Muscle layer of colon (tissue), 2 donors: ENCODE data around the gene TM4SF5.

ENCODE experiments used
- H3K27ac ChIP-seq: one replicate; pipeline ENCODE4 v1.7.0; 2013; ENCODE audit warnings: low read depth, mild to moderate bottlenecking, low read length, moderate library complexity
- H3K27me3 ChIP-seq, 2 donors: one replicate each; pipeline ENCODE4 v1.7.0; 2013; ENCODE audit warnings: low read length in 2 of 2, mild to moderate bottlenecking in 2 of 2; ENCODE audit not compliant: insufficient read depth in 2 of 2, control insufficient read depth in 1 of 2
- H3K36me3 ChIP-seq: one replicate; pipeline ENCODE4 v1.7.0; 2013; ENCODE audit warnings: mild to moderate bottlenecking, low read length; ENCODE audit not compliant: insufficient read depth
- H3K4me1 ChIP-seq: one replicate; pipeline ENCODE4 v1.7.0; 2013; ENCODE audit warnings: mild to moderate bottlenecking, low read length; ENCODE audit not compliant: insufficient read depth
- H3K4me3 ChIP-seq, 2 donors: one replicate each; pipeline ENCODE4 v1.7.0; 2013; ENCODE audit warnings: low read length in 2 of 2, low read depth in 1 of 2, mild to moderate bottlenecking in 1 of 2, moderate library complexity in 1 of 2
- H3K9ac ChIP-seq: one replicate; pipeline ENCODE4 v1.7.0; 2013; ENCODE audit warnings: low read length
- H3K9me3 ChIP-seq: one replicate; pipeline ENCODE4 v1.7.0; 2013; ENCODE audit warnings: mild to moderate bottlenecking, low read length
- donor health status: abdominal sarcoma.
- donor health status: Adenocarcinoma of cecum.

The TM4SF5 gene

GRCh38 chr17:4750606-4751005 is 21.1 kb upstream of the TM4SF5 start:
- no peak overlapping the region for H3K9ac ChIP-seq
- H3K27me3 ChIP-seq, result peaks cover 5 to 13% of the 10 kb centered on the region in 2 donors
- no peak overlapping the region for H3K27ac ChIP-seq
- no peaks in the 10 kb centered on the region for H3K4me1 ChIP-seq
- no peaks in the 10 kb centered on the region for H3K36me3 ChIP-seq
- H3K4me3 ChIP-seq, result no peak overlapping the region
- no peaks in the 10 kb centered on the region for H3K9me3 ChIP-seq

DNA sequence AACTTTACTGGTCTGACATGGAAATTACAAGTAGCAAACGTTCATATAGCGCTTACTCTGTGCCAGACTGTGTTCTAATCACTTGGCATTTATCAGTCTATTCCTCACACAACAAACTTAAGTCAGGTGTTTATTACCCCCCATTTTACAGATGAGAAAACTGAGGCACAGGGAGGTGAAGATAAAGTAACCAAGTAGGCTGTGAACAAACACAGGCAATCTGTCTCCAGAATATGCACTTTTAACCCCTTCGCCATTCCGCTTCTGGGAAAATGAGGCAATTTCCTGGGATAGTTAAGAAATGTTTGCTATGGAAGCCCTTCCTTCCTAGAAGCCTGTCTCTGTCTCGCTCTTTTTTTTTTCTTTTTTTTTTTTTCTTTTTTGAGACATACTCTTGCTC is 19.8 kb upstream of the TM4SF5 start:
- Histone ChIP-seq H3K27me3 (peaks cover 0 to 6% of the 10 kb centered on the region in 2 donors), H3K4me3 (no peak overlapping the region)

DNA sequence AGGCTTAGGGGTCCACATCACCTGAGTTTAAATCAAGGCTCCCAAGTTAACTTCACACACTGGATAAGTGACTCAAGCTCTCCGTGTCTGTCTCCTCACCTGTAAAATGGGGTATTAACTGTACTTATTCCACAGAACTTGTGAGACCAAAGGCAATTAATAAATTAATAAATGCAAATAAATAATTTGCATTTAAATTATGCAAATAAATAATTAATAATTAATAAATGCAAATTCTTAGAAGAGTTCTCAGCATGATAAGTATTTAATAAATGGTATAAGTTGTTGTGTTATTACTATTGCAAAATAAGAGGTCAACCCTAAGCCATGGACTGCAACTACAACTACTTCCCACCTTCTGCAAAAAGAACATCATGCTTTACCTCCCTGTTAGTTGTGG is 18.3 kb upstream of the TM4SF5 start:
- Histone ChIP-seq H3K9ac (no peak overlapping the region), H3K9me3 (no peaks in the 10 kb centered on the region), H3K4me3 (no peak overlapping the region), H3K36me3 (no peaks in the 10 kb centered on the region), H3K4me1 (no peaks in the 10 kb centered on the region), H3K27me3 (peaks cover 0 to 5% of the 10 kb centered on the region in 2 donors), H3K27ac (no peak overlapping the region)

More for the DNA sequence above, 19.8 kb upstream of the TM4SF5 start:
- no peaks in the 10 kb centered on the region for H3K9me3 ChIP-seq
- H3K4me1 ChIP-seq, result no peaks in the 10 kb centered on the region
- H3K9ac ChIP-seq, result no peak overlapping the region
- no peaks in the 10 kb centered on the region for H3K36me3 ChIP-seq
- H3K27ac ChIP-seq, result no peak overlapping the region

DNA sequence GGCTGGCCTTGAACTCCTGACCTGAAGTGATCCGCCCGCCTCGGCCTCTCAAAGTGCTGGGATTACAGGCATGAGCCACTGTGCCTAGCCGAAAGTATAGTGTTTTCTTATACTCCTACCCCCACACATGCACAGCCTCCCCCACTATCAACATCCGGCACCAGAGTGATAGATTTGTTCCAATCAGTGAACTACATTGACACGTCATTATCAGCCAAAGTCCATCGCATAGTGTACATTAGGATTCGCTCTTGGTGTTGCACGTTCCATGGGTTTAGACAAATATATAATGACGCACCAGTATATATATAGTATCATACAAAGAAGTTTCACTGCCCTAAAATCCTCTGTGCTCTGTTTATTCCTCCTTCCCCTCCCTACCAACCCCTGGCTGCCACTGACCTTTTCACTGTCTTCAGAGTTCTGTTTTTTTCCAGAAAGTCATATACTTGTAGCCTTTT is 11.9 kb upstream of the TM4SF5 start:
- H3K36me3 ChIP-seq, result no peaks in the 10 kb centered on the region
- no peak overlapping the region for H3K4me3 ChIP-seq
- no peaks in the 10 kb centered on the region for H3K4me1 ChIP-seq
- no peak overlapping the region for H3K27ac ChIP-seq
- H3K27me3 ChIP-seq, result no peaks in the 10 kb centered on the region
- H3K9me3 ChIP-seq, result no peaks in the 10 kb centered on the region
- no peak overlapping the region for H3K9ac ChIP-seq

GRCh38 chr17:4764595-4764994 is 7.1 kb upstream of the TM4SF5 start:
- Histone ChIP-seq H3K36me3 (no peaks in the 10 kb centered on the region), H3K4me1 (no peaks in the 10 kb centered on the region), H3K9me3 (no peaks in the 10 kb centered on the region), H3K9ac (no peak overlapping the region), H3K27ac (no peak overlapping the region), H3K27me3 (no peaks in the 10 kb centered on the region), H3K4me3 (no peak overlapping the region)

DNA sequence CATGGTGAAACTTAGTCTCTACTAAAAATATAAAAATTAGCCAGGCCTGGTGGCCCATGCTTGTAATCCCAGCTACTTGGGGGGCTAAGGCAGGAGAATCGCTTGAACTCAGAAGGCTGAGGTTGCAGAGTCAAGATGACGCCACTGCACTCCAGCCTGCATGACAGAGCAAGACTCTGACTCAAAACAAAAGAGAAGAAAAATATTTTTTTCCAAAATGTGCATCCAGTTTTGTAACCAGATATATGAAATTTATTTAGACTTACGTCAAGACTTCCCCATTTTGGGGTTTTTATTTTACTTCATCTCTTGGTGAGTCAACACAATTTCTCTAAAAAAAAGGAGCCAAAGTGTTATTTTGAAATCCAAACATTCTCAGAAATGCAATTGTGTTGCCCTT is 5.5 kb upstream of the TM4SF5 start:
- Histone ChIP-seq H3K36me3 (no peaks in the 10 kb centered on the region), H3K9me3 (no peaks in the 10 kb centered on the region), H3K4me1 (no peaks in the 10 kb centered on the region), H3K4me3 (no peak overlapping the region), H3K27me3 (no peaks in the 10 kb centered on the region), H3K27ac (no peak overlapping the region), H3K9ac (no peak overlapping the region)

GRCh38 chr17:4766723-4767122 is 5.0 kb upstream of the TM4SF5 start:
- Histone ChIP-seq H3K9ac (no peak overlapping the region), H3K4me1 (no peaks in the 10 kb centered on the region), H3K9me3 (no peaks in the 10 kb centered on the region), H3K27ac (no peak overlapping the region), H3K4me3 (no peak overlapping the region), H3K27me3 (no peaks in the 10 kb centered on the region), H3K36me3 (no peaks in the 10 kb centered on the region)

DNA sequence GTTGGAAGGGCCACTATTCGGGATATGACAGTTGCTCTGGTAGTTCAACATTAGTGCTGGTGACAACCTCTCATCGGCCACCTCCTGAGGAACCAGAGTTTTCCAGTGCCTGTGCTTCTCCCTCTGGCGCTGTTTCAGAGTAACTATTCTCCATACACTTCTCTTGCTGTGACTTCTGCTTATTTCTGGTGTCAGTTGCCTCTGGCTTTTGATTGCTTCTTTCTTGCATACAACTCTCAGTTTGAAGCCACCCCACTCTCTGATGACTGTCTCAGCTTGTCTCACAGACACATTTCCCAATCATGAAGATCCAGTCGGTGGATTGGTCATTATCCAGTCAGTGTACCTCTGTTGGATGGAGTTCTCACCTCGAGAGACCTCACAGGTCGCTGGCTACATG is 3.4 kb upstream of the TM4SF5 start:
- Histone ChIP-seq H3K4me3 (no peak overlapping the region), H3K27ac (no peak overlapping the region), H3K36me3 (no peaks in the 10 kb centered on the region), H3K9ac (no peak overlapping the region), H3K4me1 (no peaks in the 10 kb centered on the region), H3K27me3 (no peaks in the 10 kb centered on the region), H3K9me3 (no peaks in the 10 kb centered on the region)

DNA sequence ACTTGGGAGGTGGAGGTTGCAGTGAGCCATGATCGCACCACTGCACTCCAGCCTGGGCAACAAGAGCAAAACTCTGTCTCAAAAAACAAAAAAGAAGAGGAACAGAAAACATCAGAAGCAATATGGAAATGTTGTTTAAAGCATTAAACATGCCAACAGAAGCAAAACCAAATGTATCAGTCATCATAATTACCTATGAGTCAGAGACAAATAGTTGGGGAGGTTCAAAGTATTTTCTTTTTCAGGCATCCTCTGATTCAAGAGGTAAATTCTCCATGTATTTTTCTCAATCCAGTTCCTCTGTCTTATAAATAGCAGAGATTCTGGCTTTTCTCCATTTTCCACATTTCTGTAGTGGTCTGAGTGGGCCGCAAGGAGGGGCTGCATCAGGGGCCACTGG is 2.1 kb upstream of the TM4SF5 start:
- Histone ChIP-seq H3K4me1 (no peaks in the 10 kb centered on the region), H3K27ac (no peak overlapping the region), H3K9me3 (no peaks in the 10 kb centered on the region), H3K36me3 (no peaks in the 10 kb centered on the region), H3K4me3 (no peak overlapping the region), H3K27me3 (no peaks in the 10 kb centered on the region), H3K9ac (no peak overlapping the region)

GRCh38 chr17:4772235-4772613 is 538 bp downstream of the TM4SF5 start:
- Histone ChIP-seq H3K4me3 (no peak overlapping the region), H3K27ac (no peak overlapping the region), H3K9me3 (no peaks in the 10 kb centered on the region), H3K27me3 (no peaks in the 10 kb centered on the region), H3K4me1 (no peaks in the 10 kb centered on the region), H3K9ac (no peak overlapping the region), H3K36me3 (no peaks in the 10 kb centered on the region)

DNA sequence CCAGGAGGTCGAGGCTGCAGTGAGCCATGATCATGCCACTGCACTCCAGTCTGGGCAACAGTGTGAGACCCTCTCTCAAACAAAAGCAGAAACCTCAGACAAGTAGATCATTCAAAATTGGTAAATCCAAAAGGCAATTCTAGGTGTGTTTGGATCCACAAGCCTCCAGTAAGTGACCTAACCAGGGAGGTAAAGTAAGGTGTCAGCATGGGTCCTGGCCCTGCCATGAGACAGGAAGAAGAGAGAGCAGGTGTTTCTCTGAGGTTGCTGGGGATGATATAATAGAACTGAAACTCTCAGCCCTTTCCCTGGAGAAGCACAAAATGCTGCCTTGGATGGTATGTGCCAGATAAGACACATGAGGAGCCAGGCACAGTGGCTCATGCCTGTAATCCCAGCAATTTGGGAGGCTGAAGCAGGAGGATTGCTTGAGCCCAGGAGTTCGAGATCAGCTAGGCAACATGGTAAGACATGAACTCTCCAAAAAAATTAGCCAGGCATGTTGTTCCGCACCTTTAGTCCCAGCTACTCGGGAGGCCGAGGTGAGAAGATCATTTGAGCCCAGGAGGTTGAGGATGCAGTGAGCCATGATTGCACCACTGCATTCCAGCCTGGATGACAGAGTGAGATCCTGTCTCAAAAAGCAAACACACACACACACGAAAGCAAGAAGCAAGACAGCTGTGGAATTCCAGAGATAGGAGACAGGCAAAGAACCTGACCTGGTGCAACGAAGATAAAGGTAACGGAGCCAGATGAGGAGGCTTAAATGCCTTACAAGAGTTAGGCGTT is 6.5 kb downstream of the TM4SF5 start:
- H3K27ac ChIP-seq, result no peak overlapping the region
- H3K27me3 ChIP-seq, result peaks cover 12 to 14% of the 10 kb centered on the region in 2 donors

DNA sequence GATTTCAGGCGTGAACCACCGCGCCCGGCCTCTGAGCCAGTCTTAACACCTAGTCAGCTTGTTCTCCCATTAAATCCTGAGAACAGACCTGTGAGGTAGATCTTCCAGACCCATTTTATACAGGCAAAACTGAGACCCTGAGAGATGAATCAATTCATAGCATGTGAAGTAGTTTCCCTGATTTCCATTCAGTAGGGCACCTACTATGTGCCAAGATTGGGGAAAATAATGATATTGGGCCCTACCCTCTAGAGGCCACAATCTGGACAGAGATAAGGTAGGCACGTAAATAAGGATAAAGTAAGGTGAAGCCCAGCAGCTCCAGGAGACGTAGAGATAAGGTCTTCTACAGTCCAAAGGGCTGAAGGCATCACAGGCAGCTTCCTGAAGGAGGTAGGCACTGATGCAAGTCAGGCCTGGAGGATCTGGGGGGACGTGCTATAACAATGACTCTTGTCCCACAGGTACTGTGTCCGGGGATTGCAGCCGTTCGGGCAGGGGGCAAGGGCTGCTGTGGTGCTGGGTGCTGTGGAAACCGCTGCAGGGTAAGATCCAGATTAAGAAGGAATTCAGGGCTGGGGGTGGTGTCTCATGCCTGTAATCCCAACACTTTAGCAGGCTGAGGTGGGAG is 8.8 kb downstream of the TM4SF5 start:
- Histone ChIP-seq H3K36me3 (no peaks in the 10 kb centered on the region), H3K9ac (no peak overlapping the region), H3K4me3 (no peak overlapping the region), H3K27ac (no peak overlapping the region), H3K27me3 (peaks cover 22 to 23% of the 10 kb centered on the region in 2 donors), H3K4me1 (peaks cover 3% of the 10 kb centered on the region), H3K9me3 (no peaks in the 10 kb centered on the region)

More for the DNA sequence above, 6.5 kb downstream of the TM4SF5 start:
- H3K9me3 ChIP-seq, result no peaks in the 10 kb centered on the region
- no peaks in the 10 kb centered on the region for H3K36me3 ChIP-seq
- H3K9ac ChIP-seq, result no peak overlapping the region
- H3K4me3 ChIP-seq, result no peak overlapping the region
- H3K4me1 ChIP-seq, result no peaks in the 10 kb centered on the region
